ENCODE measurements around the gene TRIM22. TPM values are rescaled to one million over a fixed set of nuclear protein-coding genes. Genes with fewer than 3 reads are reported as not detected.

TRIM22 gene
- total RNA-seq, 1 experiment from 2014 or later, result 0.61 TPM

- POLR2A ChIA-PET, result no interaction called here
- Histone ChIP-seq H2AFZ (ENCODE audit: low read depth, low read length, poor library complexity, severe bottlenecking) (no peak overlapping the region), H3K4me3 (replicated peaks in 1 of 2; ENCODE audit: low read depth in 1 of 2, low read length in 2 of 2) (no peak overlapping the region), H3K9me2 (ENCODE audit: insufficient read depth) (no peaks in the 10 kb centered on the region), H3K36me3 (ENCODE audit: control insufficient read depth in 1 of 2, insufficient read depth in 2 of 2, low read length in 2 of 2) (no peaks in the 10 kb centered on the region), H3K9me3 (ENCODE audit: control insufficient read depth in 1 of 2, insufficient read depth in 1 of 2, low read depth in 1 of 2, low read length in 2 of 2) (no peaks in the 10 kb centered on the region), H3K79me2 (ENCODE audit: insufficient read depth, low read length) (no peaks in the 10 kb centered on the region), H3K9ac (ENCODE audit: low read length) (no peak overlapping the region), H3K4me2 (ENCODE audit: low read length) (no peak overlapping the region), H4K20me1 (ENCODE audit: insufficient read depth) (no peaks in the 10 kb centered on the region), H3K4me1 (ENCODE audit: control insufficient read depth in 1 of 2, insufficient read depth in 2 of 2, low read length in 2 of 2) (no peaks in the 10 kb centered on the region), H3K27ac (ENCODE audit: low read depth, low read length) (no peak overlapping the region), H3K27me3 (ENCODE audit: insufficient read depth, low read length) (peaks cover 87% of the 10 kb centered on the region)
- no TSS peak for BruUV-seq (replicated peaks)
- ATAC-seq (no peak), DNase-seq (ENCODE audit: low read depth, low spot score) (no peak)
- CTCF ChIA-PET, result no interaction called here
- intact Hi-C loops (cut with micrococcal nuclease), result no loop called here
- TF ChIP-seq JUND (IDR thresholded peaks at IDR 0.05), result no peak
- no peak for TF ChIP-seq ATF3 (IDR thresholded peaks at IDR 0.05)
- TF ChIP-seq REST (IDR thresholded peaks at IDR 0.05; ENCODE audit: low read depth), result no peak
- TF ChIP-seq CTCF (IDR thresholded peaks at IDR 0.05 in 2 of 3, conservative IDR thresholded peaks at IDR 0.05 in 1 of 3; ENCODE audit: borderline replicate concordance in 1 of 3, insufficient read depth in 1 of 3, low read depth in 2 of 3, low read length in 2 of 3), result no peak
- no peak for TF ChIP-seq ZFX (IDR thresholded peaks at IDR 0.05)
- no peak for TF ChIP-seq MAX (IDR thresholded peaks at IDR 0.05)
- no peak for TF ChIP-seq EZH2phosphoT487 (IDR thresholded peaks at IDR 0.05; ENCODE audit: borderline replicate concordance)
- RAD21 ChIA-PET (ENCODE audit: low non-redundant PET in 1 of 2, low total read pairs in 2 of 2, uncharacterized antibody in 2 of 2, unreplicated experiment in 2 of 2), result no interaction called here
Measured at GRCh38 chr11:5737091-5737490, 47.5 kb downstream of the TRIM22 start.

Measured in HCT116 (cell line).